Gastrocnemius medialis (tissue), 4 donors: Measurements from ENCODE around the gene CHN2. TPM values are rescaled to one million over a fixed set of nuclear protein-coding genes. Genes with fewer than 3 reads are reported as not detected.

ENCODE experiments used
- ATAC-seq, 2 donors: fragments of 150-250 bp; one replicate each; pipeline ENCODE4 v1.9.1; 2016
- DNase-seq, 2 donors: peaks; one replicate each; pipeline ENCODE4 v3.0.0-alpha.2; 2019
- H3K27ac ChIP-seq, 4 donors: fragments of 200-600 bp; sonication (generic); 1 replicate in 1 of 4; 2 replicates in 3 of 4; pipeline ENCODE4 v1.5.1; 2016 to 2018; ENCODE audit warnings: mild to moderate bottlenecking in 2 of 4, moderate library complexity in 1 of 4
- H3K27me3 ChIP-seq, 3 donors: fragments of 200-600 bp; sonication (generic) in 2 of 3; 1 replicate in 1 of 3; 2 replicates in 2 of 3; pipeline versions ENCODE4 v1.5.1 to v1.6.0; 2016 to 2019; ENCODE audit warnings: mild to moderate bottlenecking in 1 of 3, moderate library complexity in 1 of 3
- H3K36me3 ChIP-seq, 2 donors: fragments of 200-600 bp; sonication (generic) in 1 of 2; one replicate each; pipeline ENCODE4 v1.5.1; 2017 to 2018
- H3K4me1 ChIP-seq, 2 donors: fragments of 200-600 bp; sonication (generic) in 1 of 2; one replicate each; pipeline ENCODE4 v1.5.1; 2016 to 2017; ENCODE audit warnings: mild to moderate bottlenecking in 2 of 2
- H3K4me3 ChIP-seq, 4 donors: fragments of 200-600 bp; sonication (generic) in 3 of 4; 1 replicate in 1 of 4; 2 replicates in 3 of 4; pipeline ENCODE4 v1.5.1; 2016 to 2019; ENCODE audit warnings: mild to moderate bottlenecking in 2 of 4
- H3K9me3 ChIP-seq, 3 donors: fragments of 200-600 bp; sonication (generic) in 2 of 3; 1 replicate in 1 of 3; 2 replicates in 2 of 3; pipeline ENCODE4 v1.5.1; 2016 to 2019
- POLR2A ChIP-seq, 2 donors: fragments of 450-650 bp; IDR thresholded peaks; one replicate each; pipeline ENCODE4 v1.6.1; 2017; ENCODE audit warnings: antibody characterized with exemption in 2 of 2, mild to moderate bottlenecking in 2 of 2, moderate library complexity in 2 of 2
- in situ Hi-C, 4 donors: fragments of 200-750 bp; cut with MboI; loops; one replicate each; pipeline versions ENCODE4 v1.15.0 to v1.8.0; 2017; ENCODE audit warnings: low sequenced_read_pairs in 4 of 4
- intact Hi-C: fragments of 100-400 bp; cut with DNase I; formaldehyde crosslinking; loops from one replicate; pipeline ENCODE4 v1.15.1; 2023; ENCODE audit warnings: low total_unique reads
- total RNA-seq, 4 donors: library from RNA; depleted of rRNA; stranded (reverse); fragments of >200 nt; gene quantifications; one replicate each; pipeline versions ENCODE4 v1.1.0 to v1.2.3, GENCODE V29; 2016
- TF ChIP-seq, protein P1 (sequence below), 5 experiments: fragments of 450-650 bp in 3 of 5; fragments of 200-600 bp in 2 of 5; sonication (generic) in 2 of 5; IDR thresholded peaks in 4 of 5; conservative IDR thresholded peaks in 1 of 5; 1 replicate in 4 of 5; 2 replicates in 1 of 5; pipeline ENCODE4 v1.5.1; 2016 to 2019; ENCODE audit warnings: antibody characterized with exemption in 5 of 5, mild to moderate bottlenecking in 3 of 5, moderate library complexity in 3 of 5

CHN2 gene
- total RNA-seq, 4 donors from 2014 or later, result 5.9 to 11.3 (median 8.2) TPM

DNA sequence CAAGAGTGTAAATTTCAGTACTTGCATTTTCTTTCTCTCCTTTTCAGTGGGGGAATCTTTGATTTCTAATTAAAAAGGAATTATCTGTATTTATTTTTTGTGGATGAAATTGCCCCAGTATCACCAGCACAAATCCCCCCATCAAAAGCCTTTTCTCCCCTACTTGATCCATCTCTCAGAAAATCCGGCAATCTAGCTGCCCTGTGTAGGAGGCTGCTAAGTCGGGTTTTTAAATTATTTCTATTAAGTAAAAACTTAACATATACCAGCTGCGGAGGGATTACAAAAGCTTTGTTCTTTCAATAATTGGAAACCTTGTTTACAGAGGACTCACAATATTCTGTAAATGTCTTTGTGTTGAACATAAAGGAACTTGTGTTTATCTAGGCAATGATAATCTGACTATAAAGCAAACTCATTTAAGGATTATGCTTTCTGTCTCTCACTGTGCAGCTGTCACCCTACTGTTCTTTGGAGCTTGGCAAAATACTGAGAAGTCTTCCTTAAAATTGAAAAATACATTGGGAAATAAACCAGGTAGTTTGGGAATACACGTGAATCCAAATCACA, 191.7 kb downstream of the CHN2 start:
- DNase-seq (no peak), ATAC-seq (no peak)
- H3K4me3 ChIP-seq, result no peak overlapping the region
- H3K4me1 ChIP-seq, result no peaks in the 10 kb centered on the region
- H3K27me3 ChIP-seq, result no peaks in the 10 kb centered on the region
- in situ Hi-C loops (no loop called here), intact Hi-C loops (no loop called here)
- no peak for TF ChIP-seq POLR2A (IDR thresholded peaks at IDR 0.05)
- no peak overlapping the region for H3K27ac ChIP-seq
- no peaks in the 10 kb centered on the region for H3K36me3 ChIP-seq
- no peaks in the 10 kb centered on the region for H3K9me3 ChIP-seq

DNA sequence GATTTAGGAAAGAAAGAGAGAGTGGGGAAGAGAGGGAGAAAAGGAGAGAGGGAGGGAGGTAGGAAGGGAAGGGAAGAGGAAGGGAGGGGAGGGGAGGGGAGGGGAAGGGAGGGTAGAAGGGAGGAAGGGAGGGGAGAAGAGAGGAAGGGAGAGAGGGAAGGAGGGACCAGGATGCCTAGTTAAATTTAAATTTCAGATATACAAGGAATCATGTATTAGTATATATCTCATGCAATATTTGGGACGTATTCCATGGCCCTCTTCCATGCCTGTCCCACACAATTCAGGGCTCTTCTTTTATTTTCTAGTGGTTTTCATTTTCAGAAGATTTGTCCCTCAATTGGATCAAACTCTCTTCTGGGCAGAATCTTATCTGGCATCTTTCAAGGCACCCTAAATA, 196.7 kb downstream of the CHN2 start:
- Histone ChIP-seq H3K4me3 (no peak overlapping the region), H3K9me3 (no peaks in the 10 kb centered on the region), H3K4me1 (no peaks in the 10 kb centered on the region), H3K27me3 (no peaks in the 10 kb centered on the region), H3K27ac (no peak overlapping the region), H3K36me3 (no peaks in the 10 kb centered on the region)
- TF ChIP-seq POLR2A (IDR thresholded peaks at IDR 0.05), result no peak
- TF ChIP-seq, protein P1, sequence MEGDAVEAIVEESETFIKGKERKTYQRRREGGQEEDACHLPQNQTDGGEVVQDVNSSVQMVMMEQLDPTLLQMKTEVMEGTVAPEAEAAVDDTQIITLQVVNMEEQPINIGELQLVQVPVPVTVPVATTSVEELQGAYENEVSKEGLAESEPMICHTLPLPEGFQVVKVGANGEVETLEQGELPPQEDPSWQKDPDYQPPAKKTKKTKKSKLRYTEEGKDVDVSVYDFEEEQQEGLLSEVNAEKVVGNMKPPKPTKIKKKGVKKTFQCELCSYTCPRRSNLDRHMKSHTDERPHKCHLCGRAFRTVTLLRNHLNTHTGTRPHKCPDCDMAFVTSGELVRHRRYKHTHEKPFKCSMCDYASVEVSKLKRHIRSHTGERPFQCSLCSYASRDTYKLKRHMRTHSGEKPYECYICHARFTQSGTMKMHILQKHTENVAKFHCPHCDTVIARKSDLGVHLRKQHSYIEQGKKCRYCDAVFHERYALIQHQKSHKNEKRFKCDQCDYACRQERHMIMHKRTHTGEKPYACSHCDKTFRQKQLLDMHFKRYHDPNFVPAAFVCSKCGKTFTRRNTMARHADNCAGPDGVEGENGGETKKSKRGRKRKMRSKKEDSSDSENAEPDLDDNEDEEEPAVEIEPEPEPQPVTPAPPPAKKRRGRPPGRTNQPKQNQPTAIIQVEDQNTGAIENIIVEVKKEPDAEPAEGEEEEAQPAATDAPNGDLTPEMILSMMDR (IDR thresholded peaks at IDR 0.05 in 4 of 5, conservative IDR thresholded peaks at IDR 0.05 in 1 of 5), result no peak
- in situ Hi-C loops (no loop called here), intact Hi-C loops (no loop called here)
- ATAC-seq (no peak), DNase-seq (no peak)

DNA sequence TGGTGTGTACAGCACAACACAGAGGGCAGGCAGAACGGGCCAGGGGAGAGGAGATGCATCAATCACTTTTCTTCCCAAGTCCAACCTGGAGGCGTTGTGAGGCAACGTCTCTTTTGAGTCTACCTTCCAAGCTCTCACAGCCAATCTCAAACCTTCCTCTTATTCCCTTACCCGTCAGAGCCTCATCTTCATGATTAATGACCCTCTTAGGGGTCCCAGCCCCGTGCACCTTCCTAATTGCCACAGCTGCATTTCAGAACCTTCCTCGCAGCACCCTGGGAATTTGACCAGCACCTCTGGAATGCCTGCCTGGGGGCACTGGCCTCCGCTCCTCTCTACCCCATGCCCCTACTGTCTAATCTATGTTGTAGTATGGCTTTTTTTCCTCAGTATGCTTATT, 199.7 kb downstream of the CHN2 start:
- no peaks in the 10 kb centered on the region for H3K4me1 ChIP-seq
- intact Hi-C loops (no loop called here), in situ Hi-C loops (no loop called here)
- TF ChIP-seq, protein P1 (IDR thresholded peaks at IDR 0.05 in 4 of 5, conservative IDR thresholded peaks at IDR 0.05 in 1 of 5), result no peak
- no peak for TF ChIP-seq POLR2A (IDR thresholded peaks at IDR 0.05)
- H3K9me3 ChIP-seq, result no peaks in the 10 kb centered on the region
- no peak for DNase-seq
- H3K36me3 ChIP-seq, result no peaks in the 10 kb centered on the region
- ATAC-seq, result no peak
- H3K4me3 ChIP-seq, result no peak overlapping the region
- H3K27me3 ChIP-seq, result no peaks in the 10 kb centered on the region
- no peak overlapping the region for H3K27ac ChIP-seq

DNA sequence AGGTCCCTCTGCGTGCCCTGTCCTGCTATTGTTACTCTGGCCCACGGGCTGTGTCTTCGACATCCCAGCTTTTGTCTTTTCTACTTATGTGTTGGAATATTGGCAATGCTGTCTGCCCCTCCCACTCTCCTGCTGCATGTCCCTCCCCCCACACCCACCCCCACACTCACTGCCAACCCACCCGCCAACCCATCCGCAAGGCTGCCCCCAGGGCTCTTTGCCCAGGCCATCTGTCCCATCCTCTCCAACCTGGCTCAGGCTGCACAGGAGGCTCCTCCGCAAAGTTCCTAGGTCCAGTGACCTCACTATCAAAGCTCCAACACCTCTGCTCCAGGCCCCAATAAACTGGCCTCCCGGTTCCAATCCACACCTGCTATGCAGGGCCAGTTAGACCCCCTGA, 202.0 kb downstream of the CHN2 start:
- no peak overlapping the region for H3K27ac ChIP-seq
- no peak overlapping the region for H3K4me3 ChIP-seq
- ATAC-seq (no peak), DNase-seq (no peak)
- H3K9me3 ChIP-seq, result no peaks in the 10 kb centered on the region
- intact Hi-C loops, result no loop called here
- in situ Hi-C loops, result no loop called here
- no peaks in the 10 kb centered on the region for H3K36me3 ChIP-seq
- H3K27me3 ChIP-seq, result no peaks in the 10 kb centered on the region
- TF ChIP-seq POLR2A (IDR thresholded peaks at IDR 0.05), result no peak
- TF ChIP-seq, protein P1 (IDR thresholded peaks at IDR 0.05 in 4 of 5, conservative IDR thresholded peaks at IDR 0.05 in 1 of 5), result no peak
- no peaks in the 10 kb centered on the region for H3K4me1 ChIP-seq

DNA sequence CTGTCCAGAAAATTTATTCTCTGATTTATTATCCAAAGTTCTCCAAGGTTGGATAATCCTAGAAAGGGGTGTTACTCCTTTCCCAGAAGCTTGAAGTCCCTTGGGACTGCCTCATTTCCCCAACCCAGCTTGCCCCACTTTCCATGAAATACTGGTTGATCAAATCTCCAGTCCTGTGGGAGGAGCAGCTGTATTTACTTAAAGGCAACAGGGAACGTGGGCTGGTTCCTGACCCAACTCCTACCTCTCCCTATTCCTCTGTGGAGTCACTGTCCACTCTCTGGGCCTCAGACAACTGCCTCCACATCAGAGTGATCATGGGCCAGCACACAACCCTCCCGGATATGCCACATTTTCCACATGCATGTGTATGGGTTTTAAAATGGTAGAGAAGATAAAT, 202.8 kb downstream of the CHN2 start:
- Histone ChIP-seq H3K27ac (no peak overlapping the region), H3K9me3 (no peaks in the 10 kb centered on the region), H3K4me3 (no peak overlapping the region), H3K27me3 (no peaks in the 10 kb centered on the region), H3K4me1 (no peaks in the 10 kb centered on the region), H3K36me3 (no peaks in the 10 kb centered on the region)
- TF ChIP-seq, protein P1 (IDR thresholded peaks at IDR 0.05 in 4 of 5, conservative IDR thresholded peaks at IDR 0.05 in 1 of 5), result no peak
- no peak for TF ChIP-seq POLR2A (IDR thresholded peaks at IDR 0.05)
- in situ Hi-C loops, result no loop called here
- ATAC-seq (no peak), DNase-seq (no peak)
- intact Hi-C loops, result no loop called here
